K562 (cell line): ENCODE measurements around the gene SGPL1. TPM values are rescaled to one million over a fixed set of nuclear protein-coding genes. Genes with fewer than 3 reads are reported as not detected.

Source experiments
- CEBPG ChIP-seq, 3 experiments: fragments of 200-800 bp in 1 of 3; sonication (Bioruptor generic) in 1 of 3; sonication (generic) in 1 of 3; formaldehyde crosslinking in 1 of 3; IDR thresholded peaks in 2 of 3; conservative IDR thresholded peaks in 1 of 3; 2 replicates each; pipeline versions ENCODE4 v1.6.1 to v1.8.0; 2016 to 2022; ENCODE audit warnings: missing compliant biosample characterization in 2 of 3, missing genetic modification characterization in 2 of 3, mild to moderate bottlenecking in 1 of 3, missing genetic modification reagents in 1 of 3
- DNMT1 ChIP-seq: fragments of 450-650 bp; IDR thresholded peaks from 2 replicates; pipeline ENCODE4 v1.6.1; 2016; ENCODE audit warnings: antibody characterized with exemption, mild to moderate bottlenecking
- LEF1 ChIP-seq: fragments of 450-650 bp; IDR thresholded peaks from 2 replicates; pipeline ENCODE4 v1.6.1; 2016; ENCODE audit warnings: mild to moderate bottlenecking
- MEIS2 ChIP-seq: fragments of 450-650 bp; IDR thresholded peaks from 2 replicates; pipeline ENCODE4 v1.6.1; 2014; ENCODE audit warnings: mild to moderate bottlenecking; ENCODE audit not compliant: partially characterized antibody
- SIX5 ChIP-seq, 2 experiments: IDR thresholded peaks; 2 replicates each; pipeline ENCODE4 v1.6.1; 2011; ENCODE audit warnings: low read length in 2 of 2, borderline replicate concordance in 1 of 2, low read depth in 1 of 2, mild to moderate bottlenecking in 1 of 2, moderate library complexity in 1 of 2; ENCODE audit not compliant: insufficient read depth in 1 of 2
- SRSF1 ChIP-seq: fragments of 200-400 bp; formaldehyde crosslinking; IDR thresholded peaks from 2 replicates; pipeline ENCODE4 v1.6.1; 2017; ENCODE audit warnings: mild to moderate bottlenecking, low read depth, low read length, moderate library complexity
- SRSF7 ChIP-seq: fragments of 200-400 bp; formaldehyde crosslinking; optimal IDR thresholded peaks from 2 replicates; pipeline ENCODE3; 2017; ENCODE audit warnings: mild to moderate bottlenecking, low read depth, low read length
- XRCC4 ChIP-seq: IDR thresholded peaks from one replicate; pipeline ENCODE4 v1.6.1; 2011; ENCODE audit not compliant: insufficient read depth, insufficient read length; ENCODE audit errors: extremely low read depth
- ZNF695 ChIP-seq: fragments of 450-650 bp; formaldehyde crosslinking; IDR thresholded peaks from 2 replicates; pipeline ENCODE4 v1.4.0; 2020; ENCODE audit warnings: mild to moderate bottlenecking, moderate library complexity
- ZNF75A ChIP-seq: fragments of 450-650 bp; formaldehyde crosslinking; IDR thresholded peaks from 2 replicates; pipeline ENCODE4 v1.4.0; 2020; ENCODE audit warnings: mild to moderate bottlenecking
- polyA plus RNA-seq, 8 experiments: library from polyadenylated mRNA; depleted of rRNA in 4 of 8; stranded (reverse) in 5 of 8; unstranded in 3 of 8; fragments of >200 nt; fragmentation: Nextera tagmentation in 2 of 8; fragmentation: Illumina TruSeq in 1 of 8; extraction: Ambion mirVana in 2 of 8; extraction: Trizol in 1 of 8; gene quantifications; 2 replicates each; pipeline versions ENCODE4 v1.2.1 to v1.2.3, GENCODE V29; 2011 to 2014; ENCODE audit warnings: inconsistent platforms in 1 of 8, missing spikeins in 1 of 8
- total RNA-seq, 7 experiments: library from RNA; depleted of rRNA in 6 of 7; stranded (reverse); fragments of >200 nt in 6 of 7; fragmentation: Illumina TruSeq in 2 of 7; extraction: Trizol in 2 of 7; gene quantifications; 2 replicates each; pipeline versions ENCODE4 v1.2.1 to v1.2.3, GENCODE V29; 2011 to 2021; ENCODE audit warnings: low replicate concordance in 1 of 7
- TF ChIP-seq, protein P1 (sequence below): fragments of 150-350 bp; conservative IDR thresholded peaks from 2 replicates; pipeline ENCODE4 v1.6.1; 2014; ENCODE audit warnings: low read length
- TF ChIP-seq, protein P2 (sequence below), 3 experiments: fragments of 200-800 bp in 1 of 3; fragments of 250-450 bp in 1 of 3; fragments of 450-650 bp in 1 of 3; sonication (Bioruptor Pico) in 1 of 3; sonication (Bioruptor generic) in 1 of 3; formaldehyde crosslinking in 1 of 3; IDR thresholded peaks; 2 replicates each; pipeline versions ENCODE4 v1.6.1 to v1.8.0; 2016 to 2022; ENCODE audit warnings: mild to moderate bottlenecking in 2 of 3, missing genetic modification characterization in 2 of 3, missing compliant biosample characterization in 1 of 3, moderate library complexity in 1 of 3

Gene SGPL1
- total and polyA plus RNA-seq, 9 of the 15 experiments (the other 6 are each of a cell fraction or from before 2014, with no cell fraction given), result 6.0 to 18.0 (median 8.7) TPM

DNA sequence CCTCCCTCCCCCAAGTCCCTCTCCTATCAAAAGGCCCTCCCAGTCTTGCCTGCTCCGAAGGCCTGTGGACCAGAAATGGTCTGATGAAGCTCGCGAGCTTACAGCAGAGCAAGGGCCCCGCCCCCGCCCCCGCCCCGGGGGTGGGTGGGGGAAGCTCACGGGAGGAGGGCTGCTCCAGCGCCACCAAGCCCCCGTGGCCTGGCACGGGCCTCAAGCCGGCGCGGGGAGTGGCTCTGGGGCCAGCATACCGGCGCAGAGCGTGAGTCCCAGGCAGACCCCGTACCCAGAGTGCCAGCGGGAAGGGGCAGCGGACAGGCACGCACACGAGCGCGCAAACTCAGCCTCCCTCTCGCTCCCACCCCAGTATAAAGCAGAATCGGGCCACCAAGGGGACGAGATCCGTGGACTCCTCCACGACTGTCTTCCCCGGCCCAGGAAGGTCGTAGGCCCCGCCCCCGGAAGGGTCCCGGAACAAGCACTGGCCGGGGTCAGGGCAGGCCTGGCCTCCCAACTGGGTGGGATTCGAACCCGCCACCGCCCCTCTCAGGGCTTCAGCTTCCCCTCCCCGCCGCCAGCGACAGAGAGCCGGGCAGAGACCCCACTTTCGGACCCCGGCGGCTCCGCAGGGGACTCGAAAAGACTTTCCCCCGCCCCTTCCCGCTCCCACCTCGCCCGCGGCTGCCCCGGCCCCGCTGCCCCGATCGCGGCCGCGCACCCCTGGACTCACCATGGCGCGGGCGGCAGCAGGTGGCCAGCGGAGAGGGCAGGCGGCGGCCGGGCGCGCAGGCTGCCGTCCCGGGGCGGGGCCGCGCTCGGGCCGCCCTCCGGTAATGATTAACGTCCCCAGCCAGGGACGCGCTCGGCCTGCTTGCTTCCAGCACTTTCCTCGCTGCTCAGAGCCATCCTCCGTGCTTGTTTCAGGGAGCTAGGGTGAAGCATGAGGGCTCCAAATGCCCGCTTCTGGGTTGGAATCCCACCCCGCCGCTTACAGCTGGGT lies 72.4 kb downstream of the SGPL1 start, which contains the start of gene PCBD1 (continued):
- TF ChIP-seq SRSF7, result no peak
- TF ChIP-seq, protein P1, sequence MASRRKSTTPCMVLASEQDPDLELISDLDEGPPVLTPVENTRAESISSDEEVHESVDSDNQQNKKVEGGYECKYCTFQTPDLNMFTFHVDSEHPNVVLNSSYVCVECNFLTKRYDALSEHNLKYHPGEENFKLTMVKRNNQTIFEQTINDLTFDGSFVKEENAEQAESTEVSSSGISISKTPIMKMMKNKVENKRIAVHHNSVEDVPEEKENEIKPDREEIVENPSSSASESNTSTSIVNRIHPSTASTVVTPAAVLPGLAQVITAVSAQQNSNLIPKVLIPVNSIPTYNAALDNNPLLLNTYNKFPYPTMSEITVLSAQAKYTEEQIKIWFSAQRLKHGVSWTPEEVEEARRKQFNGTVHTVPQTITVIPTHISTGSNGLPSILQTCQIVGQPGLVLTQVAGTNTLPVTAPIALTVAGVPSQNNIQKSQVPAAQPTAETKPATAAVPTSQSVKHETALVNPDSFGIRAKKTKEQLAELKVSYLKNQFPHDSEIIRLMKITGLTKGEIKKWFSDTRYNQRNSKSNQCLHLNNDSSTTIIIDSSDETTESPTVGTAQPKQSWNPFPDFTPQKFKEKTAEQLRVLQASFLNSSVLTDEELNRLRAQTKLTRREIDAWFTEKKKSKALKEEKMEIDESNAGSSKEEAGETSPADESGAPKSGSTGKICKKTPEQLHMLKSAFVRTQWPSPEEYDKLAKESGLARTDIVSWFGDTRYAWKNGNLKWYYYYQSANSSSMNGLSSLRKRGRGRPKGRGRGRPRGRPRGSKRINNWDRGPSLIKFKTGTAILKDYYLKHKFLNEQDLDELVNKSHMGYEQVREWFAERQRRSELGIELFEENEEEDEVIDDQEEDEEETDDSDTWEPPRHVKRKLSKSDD, result no peak
- peak; percentile 94 for TF ChIP-seq MEIS2
- TF ChIP-seq CEBPG (CRISPR knock-in tag; IDR thresholded peaks at IDR 0.05), result no peak
- no peak for TF ChIP-seq CEBPG (tag; conservative IDR thresholded peaks at IDR 0.05 in 1 of 2, IDR thresholded peaks at IDR 0.05 in 1 of 2)
- TF ChIP-seq SIX5 (IDR thresholded peaks at IDR 0.05; ENCODE audit: borderline replicate concordance in 1 of 2, insufficient read depth in 1 of 2, low read depth in 1 of 2, low read length in 2 of 2), result no peak
- no peak for TF ChIP-seq LEF1
- TF ChIP-seq, protein P2, sequence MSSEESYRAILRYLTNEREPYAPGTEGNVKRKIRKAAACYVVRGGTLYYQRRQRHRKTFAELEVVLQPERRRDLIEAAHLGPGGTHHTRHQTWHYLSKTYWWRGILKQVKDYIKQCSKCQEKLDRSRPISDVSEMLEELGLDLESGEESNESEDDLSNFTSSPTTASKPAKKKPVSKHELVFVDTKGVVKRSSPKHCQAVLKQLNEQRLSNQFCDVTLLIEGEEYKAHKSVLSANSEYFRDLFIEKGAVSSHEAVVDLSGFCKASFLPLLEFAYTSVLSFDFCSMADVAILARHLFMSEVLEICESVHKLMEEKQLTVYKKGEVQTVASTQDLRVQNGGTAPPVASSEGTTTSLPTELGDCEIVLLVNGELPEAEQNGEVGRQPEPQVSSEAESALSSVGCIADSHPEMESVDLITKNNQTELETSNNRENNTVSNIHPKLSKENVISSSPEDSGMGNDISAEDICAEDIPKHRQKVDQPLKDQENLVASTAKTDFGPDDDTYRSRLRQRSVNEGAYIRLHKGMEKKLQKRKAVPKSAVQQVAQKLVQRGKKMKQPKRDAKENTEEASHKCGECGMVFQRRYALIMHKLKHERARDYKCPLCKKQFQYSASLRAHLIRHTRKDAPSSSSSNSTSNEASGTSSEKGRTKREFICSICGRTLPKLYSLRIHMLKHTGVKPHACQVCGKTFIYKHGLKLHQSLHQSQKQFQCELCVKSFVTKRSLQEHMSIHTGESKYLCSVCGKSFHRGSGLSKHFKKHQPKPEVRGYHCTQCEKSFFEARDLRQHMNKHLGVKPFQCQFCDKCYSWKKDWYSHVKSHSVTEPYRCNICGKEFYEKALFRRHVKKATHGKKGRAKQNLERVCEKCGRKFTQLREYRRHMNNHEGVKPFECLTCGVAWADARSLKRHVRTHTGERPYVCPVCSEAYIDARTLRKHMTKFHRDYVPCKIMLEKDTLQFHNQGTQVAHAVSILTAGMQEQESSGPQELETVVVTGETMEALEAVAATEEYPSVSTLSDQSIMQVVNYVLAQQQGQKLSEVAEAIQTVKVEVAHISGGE (CRISPR knock-in tag; IDR thresholded peaks at IDR 0.05), result peak in 1 of 3 experiments; percentile 50; a peak in 2 of 6 replicates
- TF ChIP-seq XRCC4, result no peak
- 0 out of 2 replicates have a peak, but pooled peaks have one; percentile 62 for TF ChIP-seq SRSF1
- no peak for TF ChIP-seq DNMT1
- no peak for TF ChIP-seq ZNF75A (CRISPR knock-in tag)
- no peak for TF ChIP-seq ZNF695 (CRISPR knock-in tag)
